NT2/D1 (cell line): ENCODE data around the gene NTRK3.

Experiments
- SUZ12 ChIP-seq: IDR thresholded peaks from 2 replicates; pipeline ENCODE4 v1.6.1; 2011; ENCODE audit not compliant: insufficient read length, insufficient read depth; ENCODE audit errors: extremely low read depth
- YY1 ChIP-seq: IDR thresholded peaks from 2 replicates; pipeline ENCODE4 v1.6.1; 2011; ENCODE audit not compliant: insufficient read length, insufficient read depth
- ZNF274 ChIP-seq: IDR thresholded peaks from 2 replicates; pipeline ENCODE4 v1.6.1; 2011; ENCODE audit warnings: mild to moderate bottlenecking, low read depth, low read length

GRCh38 chr15:88225461-88225860 lies 31.1 kb downstream of the NTRK3 start:
- TF ChIP-seq YY1 = no peak
- TF ChIP-seq ZNF274 = no peak
- no peak for TF ChIP-seq SUZ12
